Iris pigment epithelial cell (primary cell): ENCODE measurements around the gene LPCAT1.
"Not testable (repeated sequence)": the region's sequence is repeated elsewhere in the genome, so short reads cannot be mapped to it uniquely, and the experiment has no call there.

Experiments used
- DNase-seq: peaks from one replicate; pipeline ENCODE4 v3.0.0-alpha.2; 2011; ENCODE audit warnings: low read depth

LPCAT1 gene

DNA sequence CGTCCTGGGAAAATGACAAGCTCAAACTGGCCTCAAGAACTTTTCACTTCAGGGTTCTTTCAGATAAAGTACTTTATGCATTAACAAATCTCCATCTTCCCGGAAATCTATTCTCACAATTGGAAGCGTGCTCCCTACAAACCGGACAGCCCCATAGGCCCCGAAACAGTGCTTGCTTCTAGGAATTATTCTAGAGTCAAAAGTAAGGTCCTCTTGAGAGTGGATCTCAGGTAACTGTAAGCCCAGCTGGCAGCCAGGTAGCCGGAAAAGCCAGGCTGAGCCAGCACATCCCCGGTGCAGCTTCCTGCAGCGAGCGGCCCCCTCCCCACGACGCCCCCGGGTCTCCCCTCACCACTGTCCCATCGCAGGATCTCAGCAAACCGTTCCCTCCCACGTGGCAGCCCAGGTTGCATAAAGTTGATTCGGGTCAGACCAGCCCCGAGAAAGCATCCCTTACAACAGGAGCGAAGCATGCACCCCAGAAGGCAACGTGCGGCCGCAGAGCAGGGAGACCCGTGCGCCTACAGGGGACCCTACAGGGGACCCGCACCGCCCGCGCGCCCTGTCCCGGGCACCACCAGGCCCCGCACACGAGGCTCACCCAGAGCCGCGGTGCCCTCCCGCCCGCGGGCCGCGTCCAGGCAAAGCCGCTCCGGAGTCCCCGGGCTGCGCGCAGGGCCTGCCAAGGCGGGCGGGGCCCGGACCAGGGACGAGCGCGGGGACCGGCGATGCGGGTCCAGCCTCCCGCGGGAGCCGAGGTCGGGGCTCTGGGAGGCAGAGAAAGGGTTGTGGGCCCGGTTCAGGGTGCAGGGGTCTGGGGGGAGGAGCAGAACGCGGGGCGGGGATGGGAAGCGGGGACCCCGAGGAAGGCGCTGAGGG is 920 bp downstream of the LPCAT1 start:
- peak; percentile 23 for DNase-seq

DNA sequence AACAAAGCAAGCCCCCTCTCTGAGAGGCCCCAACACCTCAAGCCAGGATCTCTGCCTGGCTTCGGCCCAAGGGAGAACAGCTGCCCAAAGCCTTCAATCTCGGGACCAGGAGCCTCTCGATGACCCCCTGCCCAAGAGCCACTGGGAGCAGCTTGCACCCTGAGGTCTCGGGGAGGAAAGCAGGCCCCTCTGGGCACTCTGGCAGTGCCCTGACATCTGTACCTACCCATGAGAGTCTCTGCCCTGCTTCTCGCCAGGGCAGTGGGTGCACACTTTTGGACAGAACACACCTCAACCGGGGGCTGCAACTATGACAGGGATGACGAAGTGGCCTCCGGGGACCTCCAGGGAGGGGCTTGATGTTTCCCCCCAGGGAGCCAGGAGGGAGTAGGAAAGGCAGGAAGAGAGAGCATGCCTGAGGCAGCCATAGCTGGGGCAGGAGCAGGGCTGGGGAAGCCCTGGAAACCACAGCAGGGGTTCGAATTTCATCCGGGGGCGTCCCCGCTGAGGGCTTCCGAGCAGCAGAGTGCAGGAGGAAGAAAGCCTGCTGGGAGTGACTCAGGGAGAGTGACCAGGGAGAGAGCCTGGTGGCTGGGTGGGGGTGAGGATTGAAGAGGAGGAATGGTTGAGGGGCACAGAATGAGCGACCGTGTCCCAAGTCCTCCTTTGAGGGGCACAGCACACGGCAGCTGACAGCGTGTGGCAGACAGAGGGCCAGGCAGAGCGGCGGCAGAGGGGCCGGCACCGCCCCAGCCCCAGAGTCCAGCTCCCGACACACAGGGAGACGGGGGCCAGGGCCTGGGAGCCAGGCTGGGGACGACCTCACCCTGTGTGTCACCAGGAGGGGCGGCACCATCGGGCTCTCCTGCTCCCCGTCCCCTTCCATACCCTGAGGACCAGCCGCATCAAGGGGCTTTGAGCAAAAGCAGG is 1.8 kb downstream of the LPCAT1 start:
- DNase-seq, result peak; percentile 89

- no peak for DNase-seq
These were observed 2.8 kb downstream of the LPCAT1 start for GRCh38 chr5:1520791-1521453.

DNA sequence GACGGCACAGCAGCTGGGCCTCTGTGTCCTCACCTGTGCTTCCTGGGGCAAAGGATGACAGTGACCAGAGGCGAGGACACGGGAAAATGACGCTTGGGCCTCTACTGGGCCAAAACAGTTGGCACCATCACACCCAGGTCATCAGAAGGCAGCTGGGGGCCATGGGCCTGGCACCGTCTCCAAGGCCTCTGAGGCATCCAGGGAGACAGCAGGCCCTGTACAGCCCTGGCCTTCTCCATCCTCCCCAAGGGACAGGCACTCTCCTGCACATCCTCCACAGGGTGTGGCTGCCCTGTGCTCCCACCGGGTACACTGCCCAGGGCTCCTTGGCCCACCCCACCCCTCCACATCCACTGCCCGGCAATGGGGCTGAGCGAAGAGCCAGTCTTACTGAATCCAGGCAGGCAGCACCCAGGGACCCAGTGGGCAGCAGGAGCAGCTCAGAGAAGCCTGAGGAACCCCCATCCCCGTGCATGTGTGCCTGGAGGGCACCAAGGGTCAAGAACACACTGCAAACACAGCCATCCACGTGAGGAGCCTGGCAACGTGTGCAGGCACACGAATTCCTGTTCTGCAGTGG is 4.0 kb downstream of the LPCAT1 start:
- no peak for DNase-seq

- no peak for DNase-seq
These were observed 5.9 kb downstream of the LPCAT1 start for GRCh38 chr5:1517838-1518237.

GRCh38 chr5:1516615-1517601 is 6.9 kb downstream of the LPCAT1 start:
- peak; percentile 80 for DNase-seq

GRCh38 chr5:1515921-1516571 is 7.7 kb downstream of the LPCAT1 start:
- peak; percentile 51 for DNase-seq

DNA sequence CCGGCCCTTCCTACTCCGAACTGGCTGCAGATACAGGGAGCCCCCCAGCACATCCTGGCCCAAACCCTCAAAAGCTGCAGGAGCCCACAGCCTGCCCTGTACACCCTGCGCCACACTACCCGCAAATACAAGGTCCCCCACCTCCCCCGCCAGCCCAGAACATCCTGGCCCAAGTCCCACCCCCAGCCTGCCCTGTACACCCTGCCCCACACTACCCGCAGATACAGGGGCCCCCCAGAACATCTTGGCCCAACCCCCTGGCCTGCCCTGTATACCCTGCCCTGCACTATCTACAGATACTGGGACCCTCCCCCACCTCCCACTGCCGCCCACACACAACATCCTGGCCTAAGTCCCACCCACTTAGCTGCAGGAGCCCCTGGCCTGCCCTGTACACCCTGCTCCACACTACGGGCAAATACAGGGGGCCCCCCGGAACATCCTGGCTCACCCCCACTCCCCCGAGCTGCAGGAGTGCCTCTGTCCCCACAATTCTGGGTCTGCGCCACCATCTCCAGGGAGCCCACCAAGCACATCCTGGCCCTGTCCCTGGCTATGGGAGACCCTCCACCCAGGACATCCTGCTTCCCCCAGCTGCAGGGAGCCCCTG is 8.3 kb downstream of the LPCAT1 start:
- DNase-seq, result no peak

DNA sequence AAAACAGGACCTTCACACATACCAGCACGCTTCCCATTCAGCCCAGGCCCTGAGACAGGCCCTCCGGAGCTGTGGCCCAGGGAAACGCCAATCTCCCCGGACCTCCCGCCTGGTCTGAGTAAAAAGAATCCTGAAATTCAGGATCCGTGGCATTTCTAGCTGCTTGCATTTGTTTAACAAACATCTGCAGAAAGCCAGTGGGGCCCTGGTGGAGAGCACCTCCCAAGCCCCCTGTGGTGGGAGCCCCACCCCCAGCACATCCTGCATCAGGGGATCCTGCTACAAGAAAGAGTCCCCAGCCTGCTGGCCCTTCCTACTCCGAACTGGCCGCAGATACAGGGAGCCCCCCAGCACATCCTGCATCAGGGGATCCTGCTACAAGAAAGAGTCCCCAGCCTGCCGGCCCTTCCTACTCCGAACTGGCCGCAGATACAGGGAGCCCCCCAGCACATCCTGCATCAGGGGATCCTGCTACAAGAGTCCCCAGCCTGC is 8.9 kb downstream of the LPCAT1 start:
- DNase-seq, result not testable (repeated sequence)

- no peak for DNase-seq
These were observed 9.5 kb downstream of the LPCAT1 start for GRCh38 chr5:1514027-1514818.

GRCh38 chr5:1513326-1514026 is 10.3 kb downstream of the LPCAT1 start:
- DNase-seq, result no peak

- DNase-seq, result no peak
These were observed 11.0 kb downstream of the LPCAT1 start for GRCh38 chr5:1512541-1513291.

DNA sequence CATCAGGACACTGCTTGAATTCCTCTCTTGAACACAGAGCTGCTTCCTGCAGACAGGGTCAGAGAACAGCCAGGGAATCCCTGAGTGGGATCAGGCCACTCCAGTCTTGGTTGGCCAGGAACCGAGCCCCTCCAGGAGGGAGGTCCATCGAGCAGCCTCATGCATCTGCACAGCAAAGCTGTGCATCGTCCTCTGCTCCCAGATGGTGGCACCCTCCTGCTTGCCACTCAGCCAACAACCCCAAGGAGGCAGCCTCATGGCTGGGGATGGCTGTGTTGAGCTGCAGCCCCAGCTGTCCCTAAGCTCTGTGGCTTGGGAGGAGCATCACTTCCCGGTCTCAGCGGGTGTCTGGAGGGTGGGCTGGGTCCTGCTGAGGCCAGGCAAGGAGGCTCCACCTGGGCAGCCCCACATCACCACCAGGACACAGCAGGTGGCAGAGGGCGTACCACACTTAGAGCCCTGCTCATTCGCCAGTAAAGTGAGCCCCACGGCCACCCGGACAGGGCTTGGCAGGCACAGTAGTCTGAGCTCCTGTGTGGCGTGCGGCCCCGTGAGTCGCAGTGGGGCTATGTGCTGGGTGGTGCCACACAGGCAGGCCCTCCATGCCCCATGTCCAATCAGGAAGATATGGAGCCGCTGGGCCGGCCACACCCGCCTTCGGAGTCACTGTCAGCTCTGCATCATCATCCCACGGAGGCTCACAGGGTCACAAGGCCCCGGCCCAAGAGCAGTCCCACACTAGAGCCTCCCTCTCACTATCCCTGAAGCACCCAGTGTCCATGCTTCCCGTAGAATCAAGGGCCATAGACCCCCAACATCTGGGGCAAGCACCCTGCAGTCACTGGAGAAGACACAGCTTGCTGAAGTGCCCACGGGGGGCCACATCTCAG is 11.9 kb downstream of the LPCAT1 start:
- DNase-seq, result peak; percentile 27

DNA sequence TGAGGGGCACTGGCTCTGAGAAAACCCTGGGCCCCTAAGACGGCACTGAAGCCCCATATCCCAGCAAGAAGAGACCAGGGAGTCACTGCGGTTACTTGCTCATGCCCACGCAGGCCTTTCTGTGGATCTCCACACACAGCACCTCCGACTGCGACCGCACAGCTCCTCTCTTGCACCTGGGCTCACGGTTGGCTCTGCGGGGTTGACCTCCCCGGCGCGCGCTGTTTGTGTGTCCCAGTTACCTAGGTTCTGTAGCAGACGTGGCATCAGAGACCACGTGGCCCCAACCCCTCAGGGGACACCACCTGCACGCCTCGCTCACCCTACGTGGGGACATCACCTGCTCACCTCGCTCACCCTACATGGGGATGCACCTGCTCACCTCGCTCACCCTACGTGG is 12.7 kb downstream of the LPCAT1 start:
- DNase-seq, result no peak

- no peak for DNase-seq
These were observed 13.1 kb downstream of the LPCAT1 start for GRCh38 chr5:1510631-1511030.

- DNase-seq, result no peak
These were observed 13.6 kb downstream of the LPCAT1 start for GRCh38 chr5:1510151-1510561.
